B cell (primary cell): ENCODE results near the gene MAPK14. TPM values are rescaled to one million over a fixed set of nuclear protein-coding genes. Genes with fewer than 3 reads are reported as not detected.

Experiments used
- ATAC-seq: fragments of 200-7000 bp; cut with Tn5 transposase; one replicate; pipeline ENCODE4 v1.10.0; 2021; ENCODE audit warnings: low read depth, mild to moderate bottlenecking, moderate number of reproducible peaks, moderate library complexity
- CTCF ChIA-PET: fragments of 350-600 bp; sonication (Branson Sonifier 250); formaldehyde crosslinking; loops from one replicate; lab custom pipeline; 2021; ENCODE audit warnings: antibody characterized with exemption, inconsistent platforms; lab: Charles Lee
- POLR2A ChIA-PET: fragments of 350-600 bp; sonication (Branson Sonifier 250); formaldehyde crosslinking; loops from one replicate; lab custom pipeline; 2021; ENCODE audit warnings: antibody characterized with exemption; lab: Charles Lee
- DNase-seq: peaks from one replicate; pipeline ENCODE4 v3.0.0; 2013
- H2AFZ ChIP-seq: 2 replicates; pipeline ENCODE4 v1.6.1; 2012; ENCODE audit warnings: mild to moderate bottlenecking, low read depth, low read length; ENCODE audit not compliant: insufficient read depth, poor library complexity, severe bottlenecking
- H3K27ac ChIP-seq, 2 donors: 1 replicate in 1 of 2; 2 replicates in 1 of 2; pipeline ENCODE4 v1.5.1; 2012 to 2013; ENCODE audit warnings: low read length in 2 of 2, mild to moderate bottlenecking in 2 of 2, moderate library complexity in 1 of 2
- H3K27me3 ChIP-seq, 4 experiments: fragments of 200-600 bp in 1 of 4; sonication (generic) in 1 of 4; replicated peaks in 1 of 4; 1 replicate in 2 of 4; 2 replicates in 2 of 4; pipeline versions ENCODE4 v1.6.1 to v1.7.0; 2013 to 2016; ENCODE audit warnings: low read length in 3 of 4, mild to moderate bottlenecking in 2 of 4, mixed read lengths in 1 of 4, moderate library complexity in 1 of 4; ENCODE audit not compliant: insufficient read depth in 4 of 4, control insufficient read depth in 3 of 4; ENCODE audit errors: control extremely low read depth in 1 of 4
- H3K36me3 ChIP-seq, 2 experiments: replicated peaks in 1 of 2; 1 replicate in 1 of 2; 2 replicates in 1 of 2; pipeline versions ENCODE4 v1.6.1 to v1.7.1; 2013; ENCODE audit warnings: low read length in 1 of 2; ENCODE audit not compliant: insufficient read depth in 2 of 2, control insufficient read depth in 1 of 2; ENCODE audit errors: control extremely low read depth in 1 of 2, extremely low read depth in 1 of 2
- H3K4me1 ChIP-seq, 2 donors: fragments of 200-600 bp in 1 of 2; sonication (generic) in 1 of 2; 1 replicate in 1 of 2; 2 replicates in 1 of 2; pipeline versions ENCODE4 v1.5.1 to v1.6.1; 2013 to 2017; ENCODE audit warnings: low read length in 2 of 2; ENCODE audit not compliant: control insufficient read depth in 2 of 2, insufficient read depth in 2 of 2
- H3K4me2 ChIP-seq: replicated peaks from 2 replicates; pipeline ENCODE3; 2012; ENCODE audit warnings: mild to moderate bottlenecking, low read depth, low read length; ENCODE audit not compliant: poor library complexity, severe bottlenecking
- H3K4me3 ChIP-seq, 5 experiments: fragments of 200-600 bp in 1 of 5; sonication (generic) in 1 of 5; 1 replicate in 3 of 5; 2 replicates in 2 of 5; pipeline versions ENCODE4 v1.5.1 to v1.7.0; 2011 to 2016; ENCODE audit warnings: low read length in 4 of 5, mild to moderate bottlenecking in 4 of 5, low read depth in 2 of 5, control low read depth in 1 of 5, moderate library complexity in 1 of 5; ENCODE audit not compliant: insufficient read depth in 1 of 5; ENCODE audit errors: control extremely low read depth in 1 of 5, extremely low read depth in 1 of 5
- H3K79me2 ChIP-seq: fragments of 200-600 bp; sonication (generic); one replicate; pipeline ENCODE4 v1.6.0; 2016; ENCODE audit warnings: low read length; ENCODE audit not compliant: control insufficient read depth, insufficient read depth
- H3K9ac ChIP-seq: fragments of 200-600 bp; sonication (generic); 2 replicates; pipeline ENCODE4 v1.6.1; 2017; ENCODE audit warnings: mild to moderate bottlenecking, low read length, moderate library complexity
- H3K9me3 ChIP-seq, 3 donors: one replicate each; pipeline versions ENCODE4 v1.6.1 to v1.7.1; 2013; ENCODE audit warnings: low read length in 2 of 3; ENCODE audit not compliant: control insufficient read depth in 2 of 3, insufficient read depth in 1 of 3; ENCODE audit errors: control extremely low read depth in 1 of 3
- H4K20me1 ChIP-seq: 2 replicates; pipeline ENCODE4 v1.6.0; 2012; ENCODE audit warnings: mild to moderate bottlenecking, low read length; ENCODE audit not compliant: insufficient read depth, control insufficient read depth, poor library complexity, severe bottlenecking
- H3K27ac Mint-ChIP-seq: one replicate; pipeline ENCODE4 v1.8.0; 2021; ENCODE audit warnings: mixed read lengths
- H3K27me3 Mint-ChIP-seq: one replicate; pipeline ENCODE4 v1.8.0; 2021; ENCODE audit warnings: mixed read lengths
- H3K4me1 Mint-ChIP-seq: one replicate; pipeline ENCODE4 v1.8.0; 2021; ENCODE audit warnings: mixed read lengths
- H3K4me3 Mint-ChIP-seq: one replicate; pipeline ENCODE4 v1.8.0; 2021; ENCODE audit warnings: mixed read lengths
- H3K9me3 Mint-ChIP-seq: one replicate; pipeline ENCODE4 v1.8.0; 2022; ENCODE audit warnings: mixed read lengths; ENCODE audit not compliant: insufficient read depth
- CTCF ChIP-seq: fragments of 200-600 bp; IDR thresholded peaks from one replicate; pipeline ENCODE4 v1.8.0; 2022; ENCODE audit warnings: antibody characterized with exemption, mild to moderate bottlenecking
- EZH2 ChIP-seq: IDR thresholded peaks from 2 replicates; pipeline ENCODE4 v1.6.1; 2012; ENCODE audit warnings: borderline replicate concordance, low read depth, mild to moderate bottlenecking, moderate library complexity, low read length; ENCODE audit not compliant: insufficient read depth, poor library complexity, severe bottlenecking
- WGBS: methylation state at CpG from one replicate; pipeline ENCODE4 v1.1.5; 2013; ENCODE audit warnings: missing lambda C conversion rate; ENCODE audit not compliant: insufficient coverage; 5-methylcytosine and 5-hydroxymethylcytosine counted together
- intact Hi-C: fragments of 100-400 bp; cut with micrococcal nuclease; formaldehyde crosslinking; loops from one replicate; pipeline ENCODE4 v1.10.0; 2022
- polyA plus RNA-seq: library from polyadenylated mRNA; depleted of rRNA; stranded (reverse); fragments of >200 nt; gene quantifications from 2 replicates; pipeline ENCODE4 v1.2.3, GENCODE V29; 2012
- total RNA-seq, 2 donors: library from RNA; stranded (reverse); fragments of 120-200 nt in 1 of 2; gene quantifications; 1 replicate in 1 of 2; 2 replicates in 1 of 2; pipeline versions ENCODE4 v1.2.3 to v1.2.4, GENCODE V29; 2013 to 2022

The MAPK14 gene
- total and polyA plus RNA-seq, 2 donors (not counting 1 experiment from before 2014, with no cell fraction given) = 19.5 to 50.4 TPM

GRCh38 chr6:36098253-36098919, 70.8 kb downstream of the MAPK14 start:
- H3K4me2 ChIP-seq = peak overlapping the region; percentile 26
- H3K79me2 ChIP-seq = peaks cover 8% of the 10 kb centered on the region
- no peak overlapping the region for H2AFZ ChIP-seq
- ATAC-seq (no peak), DNase-seq (peak; percentile 6)
- WGBS = 40% methylated on average over 1 of the region's 3 CpGs
- H4K20me1 ChIP-seq = no peaks in the 10 kb centered on the region
- CTCF ChIA-PET = interaction anchor here (2.1 to 7.5 kb wide), 4 partner anchors 9 to 72 kb away, joined by 6 to 150 read pairs (median 48); partner anchors contain the start of genes MAPK14 and SLC26A8
- peaks cover 31 to 34% of the 10 kb centered on the region in 2 donors for H3K4me1 ChIP-seq
- H3K9me3 ChIP-seq = no peaks in the 10 kb centered on the region
- Mint-ChIP-seq H3K4me1 (peaks cover 44% of the 10 kb centered on the region), H3K27ac (peak overlapping the region; percentile 56), H3K4me3 (no peak overlapping the region), H3K27me3 (no peaks in the 10 kb centered on the region), H3K9me3 (no peaks in the 10 kb centered on the region)
- peaks cover 0 to 8% of the 10 kb centered on the region in 2 experiments for H3K36me3 ChIP-seq
- POLR2A ChIA-PET = no interaction called here
- peak overlapping the region in 1 of 2 donors; percentile 48 for H3K27ac ChIP-seq
- intact Hi-C loops = loop anchor here (10.0 kb wide), 2 partner anchors 184 to 514 kb away; no protein-coding TSS in a partner anchor
- TF ChIP-seq EZH2 (no peak), CTCF (no peak)
- H3K4me3 ChIP-seq = no peak overlapping the region
- H3K9ac ChIP-seq = no peak overlapping the region
- no peaks in the 10 kb centered on the region for H3K27me3 ChIP-seq
